KOPT-K1 (cell line): ENCODE results near the gene OR10T2.
"Not testable (repeated sequence)": the region's sequence is repeated elsewhere in the genome, so short reads cannot be mapped to it uniquely, and the experiment has no call there.

Source experiments
- H3K27ac ChIP-seq: fragments of 200-600 bp; sonication (generic); 2 replicates; pipeline ENCODE4 v1.5.1; 2016; ENCODE audit warnings: antibody characterized with exemption, mild to moderate bottlenecking, low read depth, low read length; ENCODE audit not compliant: poor library complexity, severe bottlenecking
- H3K36me3 ChIP-seq: fragments of 200-600 bp; sonication (generic); 2 replicates; pipeline ENCODE4 v1.5.1; 2017; ENCODE audit warnings: antibody characterized with exemption, mild to moderate bottlenecking, low read length, moderate library complexity; ENCODE audit not compliant: insufficient read depth
- H3K9me3 ChIP-seq: fragments of 200-600 bp; sonication (generic); 2 replicates; pipeline ENCODE4 v1.5.1; 2017; ENCODE audit warnings: antibody characterized with exemption, low read length, mild to moderate bottlenecking; ENCODE audit not compliant: insufficient read depth, poor library complexity, severe bottlenecking

Gene OR10T2

GRCh38 chr1:158398818-158399514 lies at the start of gene OR10T2:
Gene OR10T2, minus strand, starts transcription at chr1:158399466. Its CDS starts 0 bp downstream, at chr1:158399466.
- H3K9me3 ChIP-seq: no peaks in the 10 kb centered on the region
- H3K27ac ChIP-seq: peak within 1 kb of the TSS; percentile 96
- no peaks in the 10 kb centered on the region for H3K36me3 ChIP-seq

- no peaks in the 10 kb centered on the region for H3K36me3 ChIP-seq
- H3K9me3 ChIP-seq: peaks cover 2% of the 10 kb centered on the region
- H3K27ac ChIP-seq: peak overlapping the region; percentile 64
Measured at GRCh38 chr1:158445376-158445775, 46.1 kb upstream of the OR10T2 start.

- Histone ChIP-seq H3K9me3 (peaks cover 28% of the 10 kb centered on the region), H3K27ac (peak overlapping the region; percentile 17), H3K36me3 (no peaks in the 10 kb centered on the region)
Measured at GRCh38 chr1:158434741-158435140, 35.5 kb upstream of the OR10T2 start.

GRCh38 chr1:158430163-158430562 lies 30.9 kb upstream of the OR10T2 start:
- H3K27ac ChIP-seq, H3K36me3 ChIP-seq: not testable (repeated sequence)
- H3K9me3 ChIP-seq: peaks cover 27% of the 10 kb centered on the region

DNA sequence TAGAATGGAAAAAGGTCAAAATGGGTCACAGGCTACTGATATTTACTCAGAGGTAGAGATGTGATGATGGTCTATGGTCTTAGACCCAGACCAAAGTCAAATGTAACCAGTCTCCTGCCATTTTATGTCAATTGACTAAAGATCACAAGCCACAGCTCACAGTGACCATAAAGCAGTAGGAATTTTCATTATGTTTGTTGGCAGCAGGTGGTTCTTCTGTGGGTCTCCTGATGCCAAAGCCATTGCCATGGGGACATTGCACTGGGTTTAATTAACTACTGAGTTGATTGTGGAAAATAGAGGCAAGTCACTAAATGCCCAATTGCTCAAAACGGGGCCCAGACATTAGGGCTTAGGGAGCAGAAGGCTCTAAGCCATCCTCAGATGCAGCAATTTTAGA lies 26.9 kb upstream of the OR10T2 start, which contains the start of gene OR10K2:
Gene OR10K2, minus strand, starts transcription at position 101 of the 400 bp plus-strand sequence. CDS start 5,371 bp downstream, outside the sequence.
- Histone ChIP-seq H3K27ac (peak within 1 kb of the TSS; percentile 66), H3K9me3 (peaks cover 6% of the 10 kb centered on the region), H3K36me3 (no peaks in the 10 kb centered on the region)

GRCh38 chr1:158425027-158425426 lies 25.8 kb upstream of the OR10T2 start:
- no peaks in the 10 kb centered on the region for H3K36me3 ChIP-seq

DNA sequence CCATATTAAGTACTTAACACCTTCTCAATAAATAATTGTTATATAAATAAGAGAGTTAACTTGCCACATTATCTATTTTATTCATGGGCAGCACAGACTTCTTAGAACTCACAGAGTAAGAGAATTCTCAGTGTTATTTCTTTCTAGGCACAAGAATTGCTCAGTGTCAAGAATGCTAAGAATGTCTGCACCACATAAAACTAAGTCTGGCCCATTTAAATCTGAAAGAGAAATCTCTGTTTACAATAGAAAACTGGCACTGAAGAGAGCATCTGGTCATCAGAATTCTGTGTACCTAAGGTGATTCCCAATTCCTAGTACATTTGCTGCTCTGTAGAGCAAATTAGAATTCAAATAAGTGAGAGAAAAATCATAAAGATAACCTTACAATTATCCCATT lies 22.9 kb upstream of the OR10T2 start:
- Histone ChIP-seq H3K27ac (no peak overlapping the region), H3K36me3 (no peaks in the 10 kb centered on the region), H3K9me3 (no peaks in the 10 kb centered on the region)

More at GRCh38 chr1:158425027-158425426, 25.8 kb upstream of the OR10T2 start:
- Histone ChIP-seq H3K27ac (peak overlapping the region; percentile 66), H3K9me3 (no peaks in the 10 kb centered on the region)

- no peak overlapping the region for H3K27ac ChIP-seq
- H3K36me3 ChIP-seq: no peaks in the 10 kb centered on the region
- H3K9me3 ChIP-seq: no peaks in the 10 kb centered on the region
Measured at GRCh38 chr1:158417586-158417985, 18.3 kb upstream of the OR10T2 start.

- Histone ChIP-seq H3K9me3 (no peaks in the 10 kb centered on the region), H3K36me3 (no peaks in the 10 kb centered on the region), H3K27ac (no peak overlapping the region)
Measured at GRCh38 chr1:158414651-158415345, 15.5 kb upstream of the OR10T2 start.

GRCh38 chr1:158407092-158407491 lies 7.8 kb upstream of the OR10T2 start:
- Histone ChIP-seq H3K36me3 (no peaks in the 10 kb centered on the region), H3K27ac (peak overlapping the region; percentile 96), H3K9me3 (no peaks in the 10 kb centered on the region)

GRCh38 chr1:158400871-158401270 lies 1.6 kb upstream of the OR10T2 start:
- Histone ChIP-seq H3K27ac (peak overlapping the region; percentile 96), H3K9me3 (no peaks in the 10 kb centered on the region), H3K36me3 (no peaks in the 10 kb centered on the region)

GRCh38 chr1:158396646-158397045 lies 2.6 kb downstream of the OR10T2 start:
- H3K9me3 ChIP-seq: peaks cover 15% of the 10 kb centered on the region
- no peaks in the 10 kb centered on the region for H3K36me3 ChIP-seq

DNA sequence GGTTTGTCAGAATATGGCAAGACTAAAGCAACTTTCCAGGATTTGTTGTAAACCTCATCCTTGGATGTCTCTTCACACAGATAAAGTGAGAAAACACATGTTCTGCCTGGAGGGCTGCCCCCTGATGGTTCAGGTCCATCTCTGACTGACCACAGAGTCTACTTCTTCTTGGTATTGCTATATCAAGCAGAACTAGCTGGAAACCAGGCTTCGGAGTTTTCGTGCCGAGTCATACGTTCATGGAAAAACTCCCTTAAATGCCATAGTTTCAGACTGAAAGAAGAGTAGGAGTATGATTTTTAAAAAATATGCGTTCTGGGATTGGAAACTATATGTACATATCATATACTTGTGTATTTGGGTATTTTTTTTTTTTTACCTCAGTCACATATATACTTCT lies 5.8 kb downstream of the OR10T2 start:
- Histone ChIP-seq H3K36me3 (no peaks in the 10 kb centered on the region), H3K9me3 (peaks cover 15% of the 10 kb centered on the region), H3K27ac (peak overlapping the region; percentile 96)

More at GRCh38 chr1:158396646-158397045, 2.6 kb downstream of the OR10T2 start:
- peak overlapping the region; percentile 96 for H3K27ac ChIP-seq

DNA sequence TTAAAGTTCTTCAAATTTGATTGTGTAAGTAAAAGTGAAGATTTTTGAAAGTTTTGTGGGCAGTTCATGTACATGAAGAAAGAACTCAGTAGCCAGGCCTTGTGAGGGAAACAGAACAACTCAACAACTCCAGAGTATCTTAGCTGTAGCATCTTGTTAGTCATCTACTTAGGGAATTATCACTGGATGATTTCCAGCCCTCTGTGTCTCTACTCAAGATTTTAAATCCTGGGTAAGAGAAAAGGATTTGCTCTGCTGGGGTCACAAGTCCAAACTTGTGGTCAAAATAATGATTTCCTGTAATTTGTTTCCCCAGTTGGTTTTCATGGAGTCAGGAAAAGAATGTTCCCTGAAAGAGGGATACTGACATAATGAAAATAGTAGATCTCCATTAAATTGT lies 8.2 kb downstream of the OR10T2 start:
- no peaks in the 10 kb centered on the region for H3K36me3 ChIP-seq
- H3K9me3 ChIP-seq: peaks cover 18% of the 10 kb centered on the region
- H3K27ac ChIP-seq: peak overlapping the region; percentile 68

DNA sequence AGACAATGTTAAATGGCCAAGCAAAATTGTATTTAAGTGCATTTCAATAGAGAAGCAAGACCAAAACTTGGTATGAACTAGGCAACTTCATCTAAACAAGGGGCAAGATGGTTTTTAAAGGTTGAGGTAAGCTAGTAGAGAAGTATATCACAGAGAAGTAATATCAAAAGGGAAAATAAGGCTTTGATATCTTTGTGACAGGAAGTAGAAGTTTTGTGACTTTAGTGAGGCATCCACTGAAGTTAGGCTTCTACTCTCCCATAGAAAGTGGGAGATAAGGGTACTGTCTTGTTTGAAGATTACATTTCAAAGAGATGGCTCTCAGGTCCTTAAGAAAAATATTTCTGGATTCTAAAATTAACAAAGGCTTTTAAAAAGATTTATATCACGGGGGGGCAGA lies 8.9 kb downstream of the OR10T2 start:
- no peaks in the 10 kb centered on the region for H3K36me3 ChIP-seq
- peak overlapping the region; percentile 68 for H3K27ac ChIP-seq

More for the DNA sequence above, 8.9 kb downstream of the OR10T2 start:
- H3K9me3 ChIP-seq: peaks cover 18% of the 10 kb centered on the region
